Osteocyte (in vitro differentiated cells): ENCODE results near the gene NCBP1. TPM values are rescaled to one million over a fixed set of nuclear protein-coding genes. Genes with fewer than 3 reads are reported as not detected.

ENCODE experiments used
- DNase-seq: peaks from one replicate; pipeline ENCODE4 v3.0.0; 2021; ENCODE audit warnings: mixed read lengths; ENCODE audit not compliant: unreplicated experiment; ENCODE audit errors: extremely low spot score
- H3K27ac Mint-ChIP-seq: one replicate; pipeline ENCODE4 v1.8.0; 2021; ENCODE audit warnings: mild to moderate bottlenecking, mixed read lengths; ENCODE audit not compliant: unreplicated experiment
- H3K27me3 Mint-ChIP-seq: one replicate; pipeline ENCODE4 v1.8.0; 2021; ENCODE audit warnings: mixed read lengths; ENCODE audit not compliant: unreplicated experiment
- H3K36me3 Mint-ChIP-seq: one replicate; pipeline ENCODE4 v1.8.0; 2021; ENCODE audit warnings: mixed read lengths; ENCODE audit not compliant: unreplicated experiment
- H3K4me1 Mint-ChIP-seq: one replicate; pipeline ENCODE4 v1.8.0; 2021; ENCODE audit warnings: mixed read lengths; ENCODE audit not compliant: unreplicated experiment
- H3K4me3 Mint-ChIP-seq: one replicate; pipeline ENCODE4 v1.8.0; 2021; ENCODE audit warnings: mild to moderate bottlenecking, moderate library complexity, mixed read lengths; ENCODE audit not compliant: unreplicated experiment
- H3K9me3 Mint-ChIP-seq: one replicate; pipeline ENCODE4 v1.8.0; 2021; ENCODE audit warnings: mixed read lengths; ENCODE audit not compliant: unreplicated experiment
- total RNA-seq: library from RNA; stranded (reverse); gene quantifications from 2 replicates; pipeline ENCODE4 v1.2.1, GENCODE V29; 2021
- TF ChIP-seq, protein P1 (sequence below): fragments of 200-600 bp; sonication (generic); IDR thresholded peaks from 2 replicates; pipeline ENCODE4 v1.5.0; 2021; ENCODE audit warnings: antibody characterized with exemption, mild to moderate bottlenecking, moderate library complexity

NCBP1 gene
- total RNA-seq, 1 donor from 2014 or later = 42.2 TPM

GRCh38 chr9:97710356-97711222, 77.0 kb downstream of the NCBP1 start:
- Mint-ChIP-seq H3K4me1 (peaks cover 8% of the 10 kb centered on the region), H3K27ac (no peak overlapping the region), H3K9me3 (no peaks in the 10 kb centered on the region), H3K27me3 (peaks cover 51% of the 10 kb centered on the region), H3K4me3 (no peak overlapping the region), H3K36me3 (no peaks in the 10 kb centered on the region)
- TF ChIP-seq, protein P1, sequence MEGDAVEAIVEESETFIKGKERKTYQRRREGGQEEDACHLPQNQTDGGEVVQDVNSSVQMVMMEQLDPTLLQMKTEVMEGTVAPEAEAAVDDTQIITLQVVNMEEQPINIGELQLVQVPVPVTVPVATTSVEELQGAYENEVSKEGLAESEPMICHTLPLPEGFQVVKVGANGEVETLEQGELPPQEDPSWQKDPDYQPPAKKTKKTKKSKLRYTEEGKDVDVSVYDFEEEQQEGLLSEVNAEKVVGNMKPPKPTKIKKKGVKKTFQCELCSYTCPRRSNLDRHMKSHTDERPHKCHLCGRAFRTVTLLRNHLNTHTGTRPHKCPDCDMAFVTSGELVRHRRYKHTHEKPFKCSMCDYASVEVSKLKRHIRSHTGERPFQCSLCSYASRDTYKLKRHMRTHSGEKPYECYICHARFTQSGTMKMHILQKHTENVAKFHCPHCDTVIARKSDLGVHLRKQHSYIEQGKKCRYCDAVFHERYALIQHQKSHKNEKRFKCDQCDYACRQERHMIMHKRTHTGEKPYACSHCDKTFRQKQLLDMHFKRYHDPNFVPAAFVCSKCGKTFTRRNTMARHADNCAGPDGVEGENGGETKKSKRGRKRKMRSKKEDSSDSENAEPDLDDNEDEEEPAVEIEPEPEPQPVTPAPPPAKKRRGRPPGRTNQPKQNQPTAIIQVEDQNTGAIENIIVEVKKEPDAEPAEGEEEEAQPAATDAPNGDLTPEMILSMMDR = peak; percentile 86
- no peak for DNase-seq

- no peak overlapping the region for H3K4me3 Mint-ChIP-seq
Observed at GRCh38 chr9:97711223-97711626, 77.6 kb downstream of the NCBP1 start.

GRCh38 chr9:97714435-97714834, 80.8 kb downstream of the NCBP1 start:
- TF ChIP-seq, protein P1 = no peak
- peaks cover 8% of the 10 kb centered on the region for H3K4me1 Mint-ChIP-seq
- no peaks in the 10 kb centered on the region for H3K9me3 Mint-ChIP-seq
- peaks cover 31% of the 10 kb centered on the region for H3K27me3 Mint-ChIP-seq
- no peak overlapping the region for H3K4me3 Mint-ChIP-seq
- H3K36me3 Mint-ChIP-seq = no peaks in the 10 kb centered on the region
- DNase-seq = no peak
- no peak overlapping the region for H3K27ac Mint-ChIP-seq

More at GRCh38 chr9:97711223-97711626, 77.6 kb downstream of the NCBP1 start:
- Mint-ChIP-seq H3K9me3 (no peaks in the 10 kb centered on the region), H3K36me3 (no peaks in the 10 kb centered on the region), H3K4me1 (peaks cover 8% of the 10 kb centered on the region), H3K27me3 (peaks cover 46% of the 10 kb centered on the region), H3K27ac (no peak overlapping the region)
- DNase-seq = no peak
- TF ChIP-seq, protein P1 = no peak

DNA sequence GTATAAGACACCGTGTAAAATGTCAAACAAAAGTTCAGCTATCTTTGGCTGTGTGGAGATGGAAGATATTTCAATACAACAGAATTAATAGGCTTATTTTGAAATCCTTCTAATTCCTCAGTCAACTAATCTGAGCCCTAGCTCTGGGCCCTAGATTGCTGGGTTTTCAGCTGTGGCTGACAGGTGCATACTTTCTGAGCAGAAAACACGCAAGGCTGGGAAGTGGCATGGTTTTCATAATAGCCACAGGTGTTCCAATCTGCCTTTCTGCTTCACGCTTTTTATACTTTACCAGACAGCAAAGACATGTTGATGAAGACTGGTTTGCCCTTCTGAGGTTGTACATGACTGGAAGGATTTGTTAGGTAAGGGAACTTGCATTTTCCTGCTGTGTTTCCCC, 84.2 kb downstream of the NCBP1 start:
- Mint-ChIP-seq H3K4me3 (no peak overlapping the region), H3K4me1 (peaks cover 8% of the 10 kb centered on the region), H3K9me3 (no peaks in the 10 kb centered on the region), H3K36me3 (no peaks in the 10 kb centered on the region), H3K27ac (no peak overlapping the region), H3K27me3 (peaks cover 29% of the 10 kb centered on the region)
- TF ChIP-seq, protein P1 = no peak
- no peak for DNase-seq

DNA sequence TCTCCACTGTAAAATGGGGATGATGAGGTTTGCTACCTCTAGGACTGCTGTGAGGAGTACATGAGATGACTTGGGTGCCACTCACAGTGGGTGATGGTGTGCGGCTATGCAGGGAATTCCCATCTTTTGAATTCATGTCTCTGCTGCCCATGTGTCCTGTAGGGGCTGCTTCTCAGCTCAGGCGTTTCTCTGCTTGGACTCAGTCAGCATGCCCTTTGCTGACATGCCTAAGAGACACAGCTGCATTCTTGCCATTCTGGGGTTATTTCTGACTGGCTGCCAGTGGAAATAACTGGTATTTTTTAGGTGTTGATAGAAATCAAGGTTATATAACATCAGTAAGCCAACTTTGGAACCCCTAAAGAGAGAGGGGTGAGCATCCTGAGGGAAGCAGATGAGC, 87.8 kb downstream of the NCBP1 start:
- Mint-ChIP-seq H3K9me3 (no peaks in the 10 kb centered on the region), H3K36me3 (no peaks in the 10 kb centered on the region), H3K4me1 (no peaks in the 10 kb centered on the region), H3K27ac (no peak overlapping the region), H3K4me3 (no peak overlapping the region), H3K27me3 (peaks cover 44% of the 10 kb centered on the region)
- TF ChIP-seq, protein P1 = no peak
- DNase-seq = no peak
